GOT3 (cell line): ENCODE measurements around the gene KIRREL1.

Experiments
- DNase-seq: peaks from one replicate; lab custom pipeline; 2025; ENCODE audit warnings: mixed read lengths; lab: John Stamatoyannopoulos, UW

Gene KIRREL1

DNA sequence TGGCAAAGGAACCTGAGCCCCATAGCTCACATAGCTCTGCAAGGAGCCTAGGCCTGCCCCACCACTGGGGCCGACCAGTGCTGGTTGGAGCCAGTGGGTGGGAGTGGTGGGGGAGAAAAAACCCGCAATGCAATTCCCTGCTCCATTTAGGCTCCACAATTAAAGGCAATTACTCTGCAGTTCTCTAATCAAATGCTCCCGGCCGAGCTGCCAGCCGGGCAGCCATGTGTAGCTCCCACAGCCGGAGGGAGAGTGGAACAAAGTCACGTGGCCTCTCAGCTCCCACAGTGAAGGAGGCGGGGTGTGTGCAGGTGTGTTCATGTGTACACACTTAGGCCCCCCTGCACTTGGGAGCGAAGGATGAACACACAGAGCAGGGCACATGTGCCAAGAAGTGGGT lies 81.6 kb downstream of the KIRREL1 start:
- no peak for DNase-seq

DNA sequence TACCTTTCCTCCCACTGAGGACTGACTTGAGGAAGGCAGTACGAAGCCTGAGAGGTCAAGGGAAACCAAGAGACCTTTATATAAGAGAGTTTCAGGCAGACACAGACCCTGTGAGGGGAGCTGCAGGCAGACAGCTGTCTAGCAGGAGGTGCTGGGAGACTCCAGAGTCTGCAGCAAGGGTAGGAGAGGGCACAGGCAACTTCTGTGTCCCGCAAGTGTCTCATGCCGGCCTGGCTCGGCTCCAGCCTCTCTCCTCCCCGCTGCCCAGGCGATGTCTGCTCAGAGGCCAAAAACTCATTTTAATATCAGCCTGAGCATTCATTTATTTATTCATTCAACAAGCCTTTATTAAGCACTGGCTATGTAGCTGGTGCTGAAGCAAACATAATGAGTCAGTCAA lies 83.0 kb downstream of the KIRREL1 start:
- DNase-seq = no peak

DNA sequence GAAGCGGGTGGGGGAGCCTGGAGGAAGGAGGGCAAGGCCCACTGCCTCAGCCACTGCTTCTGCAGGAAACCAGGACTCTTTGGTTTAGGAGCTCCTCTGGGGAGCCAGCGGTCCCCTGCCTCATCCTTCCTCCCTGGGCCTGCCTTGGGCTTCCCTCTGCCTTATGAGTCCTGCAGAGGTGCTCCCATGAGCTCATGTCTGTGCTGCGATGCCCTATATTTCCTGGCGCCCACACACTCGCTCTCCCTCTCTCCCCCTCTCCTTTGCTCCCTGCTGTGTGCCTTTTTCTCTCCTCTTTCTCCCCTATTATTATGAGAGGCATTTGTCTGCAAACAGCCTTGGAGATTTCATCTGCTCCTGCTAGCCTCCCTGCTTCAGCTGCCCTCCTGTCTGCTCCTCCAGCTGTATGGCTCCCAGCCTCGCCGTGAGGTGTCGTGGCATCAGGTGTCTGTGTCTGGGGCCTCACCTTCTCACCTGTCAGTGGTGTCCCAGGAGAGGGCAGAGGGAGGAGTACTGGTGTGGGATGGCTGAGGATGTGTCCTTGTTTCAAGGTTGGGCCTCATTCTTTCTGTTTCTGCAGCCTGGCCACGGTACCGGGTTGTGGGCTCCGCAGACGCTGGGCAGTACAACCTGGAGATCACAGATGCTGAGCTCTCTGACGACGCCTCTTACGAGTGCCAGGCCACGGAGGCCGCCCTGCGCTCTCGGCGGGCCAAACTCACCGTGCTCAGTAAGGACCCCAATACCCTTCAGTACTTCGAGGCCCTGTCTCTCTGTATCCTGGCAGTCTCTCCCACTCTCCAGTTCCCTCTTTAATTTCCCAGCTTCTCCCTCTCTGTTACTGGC lies 84.2 kb downstream of the KIRREL1 start:
- DNase-seq = no peak

DNA sequence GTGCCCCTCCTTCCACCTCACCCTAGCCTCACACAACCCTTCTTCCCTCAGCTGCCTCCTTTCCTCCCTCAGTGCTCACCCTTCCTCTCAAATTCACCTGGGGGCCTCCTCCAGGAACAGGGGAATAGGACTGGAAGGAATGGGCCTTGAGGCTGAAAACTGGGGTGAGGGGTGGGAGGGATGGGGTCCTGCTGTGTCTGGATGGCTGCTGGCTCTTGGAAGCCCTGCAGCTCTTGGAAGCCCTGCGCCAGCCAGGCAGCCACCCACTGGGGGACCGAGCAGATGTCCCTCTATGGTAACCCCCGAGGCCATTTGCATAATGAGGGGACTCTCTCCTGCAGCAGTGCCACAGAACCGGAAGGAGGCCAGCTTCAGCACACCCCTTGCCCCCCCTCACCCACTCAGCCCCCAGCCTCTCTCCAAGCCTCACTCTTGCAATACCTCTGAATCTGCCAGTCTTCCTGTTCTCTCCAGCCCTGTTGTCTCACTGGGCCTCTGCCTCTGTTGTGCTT lies 85.2 kb downstream of the KIRREL1 start:
- DNase-seq = no peak

DNA sequence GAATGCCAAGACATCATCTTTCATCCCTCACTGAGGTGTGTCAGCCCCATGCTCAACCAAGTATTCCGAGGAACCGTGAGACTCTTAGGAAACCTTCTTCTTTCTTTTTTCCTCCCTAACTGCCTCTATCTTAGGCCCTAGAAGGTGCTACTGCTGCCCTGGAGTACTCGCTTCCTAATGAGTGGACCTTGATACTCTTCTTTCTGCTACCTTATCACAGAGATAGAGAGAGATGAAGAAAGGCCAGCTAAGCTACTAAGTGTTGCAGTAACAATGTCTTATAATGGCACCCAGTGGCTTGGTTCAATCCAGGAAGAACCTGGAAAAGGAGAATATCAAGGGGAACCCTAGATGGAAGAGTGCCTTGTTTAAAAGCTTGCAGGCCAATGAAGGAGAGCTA lies 86.6 kb downstream of the KIRREL1 start:
- DNase-seq = no peak

DNA sequence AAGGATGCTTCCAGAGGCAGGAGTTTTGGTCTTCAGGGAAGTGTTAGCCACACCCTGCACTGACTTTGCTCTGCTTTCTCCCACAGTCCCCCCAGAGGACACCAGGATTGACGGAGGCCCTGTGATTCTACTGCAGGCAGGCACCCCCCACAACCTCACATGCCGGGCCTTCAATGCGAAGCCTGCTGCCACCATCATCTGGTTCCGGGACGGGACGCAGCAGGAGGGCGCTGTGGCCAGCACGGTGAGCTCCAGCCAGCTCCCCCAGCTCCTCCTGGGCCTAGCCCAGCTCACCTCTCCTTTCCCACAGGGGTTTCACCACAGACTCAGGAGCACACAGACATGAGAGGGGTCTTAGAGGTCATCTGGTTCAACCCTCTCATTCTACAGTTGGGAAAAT lies 90.9 kb downstream of the KIRREL1 start:
- no peak for DNase-seq

DNA sequence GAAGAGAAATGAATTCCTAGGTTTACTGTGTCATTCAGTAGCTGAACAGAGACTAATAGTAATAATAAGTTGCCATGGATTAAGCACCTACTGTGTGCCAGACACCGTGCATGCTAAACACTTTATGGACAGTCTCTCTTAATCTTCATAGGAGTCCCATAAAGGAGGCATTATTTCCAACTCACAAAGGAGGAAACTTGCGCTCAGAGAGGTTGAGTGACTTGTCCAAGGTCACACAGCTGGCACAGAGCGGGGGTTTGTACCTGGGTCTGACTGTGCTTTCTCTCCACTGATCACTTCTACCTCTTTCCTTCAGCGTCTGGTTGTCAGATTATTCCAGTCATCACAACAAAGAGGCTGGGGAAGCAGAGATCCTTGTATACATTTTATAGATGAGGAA lies 91.3 kb downstream of the KIRREL1 start:
- DNase-seq = no peak

DNA sequence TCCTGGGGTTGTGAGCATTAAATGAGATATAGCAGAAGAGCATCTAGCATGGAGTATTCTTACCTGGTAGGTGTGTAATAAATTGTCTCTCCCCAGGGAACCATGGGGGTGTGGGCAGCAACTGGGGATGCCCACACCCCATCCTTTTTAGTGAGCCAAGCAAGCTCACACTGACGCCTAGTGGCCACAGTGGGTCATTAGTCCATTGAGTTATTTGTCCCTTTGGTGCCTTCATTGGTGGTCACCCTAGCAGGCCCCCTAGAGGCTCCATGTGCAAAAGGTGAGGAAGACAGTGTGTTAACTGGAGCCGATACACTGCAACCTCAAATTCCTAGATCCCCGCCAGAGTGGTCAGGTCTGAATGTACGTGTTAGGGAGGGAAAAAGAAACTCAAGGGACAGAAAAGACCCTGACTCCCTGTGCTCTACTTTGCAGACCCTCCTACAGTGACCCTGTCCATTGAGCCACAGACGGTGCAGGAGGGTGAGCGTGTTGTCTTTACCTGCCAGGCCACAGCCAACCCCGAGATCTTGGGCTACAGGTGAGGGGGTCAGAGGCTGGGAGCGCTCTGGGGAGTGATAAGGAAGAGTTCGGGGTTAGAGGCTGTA lies 94.0 kb downstream of the KIRREL1 start:
- DNase-seq = no peak

DNA sequence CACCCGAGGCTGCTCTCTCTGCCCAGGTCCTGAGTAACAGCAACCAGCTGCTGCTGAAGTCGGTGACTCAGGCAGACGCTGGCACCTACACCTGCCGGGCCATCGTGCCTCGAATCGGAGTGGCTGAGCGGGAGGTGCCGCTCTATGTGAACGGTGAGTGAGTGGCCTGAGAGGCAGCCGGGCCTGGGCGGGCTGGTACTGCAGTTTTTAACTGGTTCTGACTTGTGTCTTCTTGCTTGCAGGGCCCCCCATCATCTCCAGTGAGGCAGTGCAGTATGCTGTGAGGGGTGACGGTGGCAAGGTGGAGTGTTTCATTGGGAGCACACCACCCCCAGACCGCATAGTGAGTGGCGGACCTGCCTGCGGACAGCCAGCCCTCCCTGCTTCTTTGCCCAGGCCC lies 96.0 kb downstream of the KIRREL1 start:
- DNase-seq = no peak

DNA sequence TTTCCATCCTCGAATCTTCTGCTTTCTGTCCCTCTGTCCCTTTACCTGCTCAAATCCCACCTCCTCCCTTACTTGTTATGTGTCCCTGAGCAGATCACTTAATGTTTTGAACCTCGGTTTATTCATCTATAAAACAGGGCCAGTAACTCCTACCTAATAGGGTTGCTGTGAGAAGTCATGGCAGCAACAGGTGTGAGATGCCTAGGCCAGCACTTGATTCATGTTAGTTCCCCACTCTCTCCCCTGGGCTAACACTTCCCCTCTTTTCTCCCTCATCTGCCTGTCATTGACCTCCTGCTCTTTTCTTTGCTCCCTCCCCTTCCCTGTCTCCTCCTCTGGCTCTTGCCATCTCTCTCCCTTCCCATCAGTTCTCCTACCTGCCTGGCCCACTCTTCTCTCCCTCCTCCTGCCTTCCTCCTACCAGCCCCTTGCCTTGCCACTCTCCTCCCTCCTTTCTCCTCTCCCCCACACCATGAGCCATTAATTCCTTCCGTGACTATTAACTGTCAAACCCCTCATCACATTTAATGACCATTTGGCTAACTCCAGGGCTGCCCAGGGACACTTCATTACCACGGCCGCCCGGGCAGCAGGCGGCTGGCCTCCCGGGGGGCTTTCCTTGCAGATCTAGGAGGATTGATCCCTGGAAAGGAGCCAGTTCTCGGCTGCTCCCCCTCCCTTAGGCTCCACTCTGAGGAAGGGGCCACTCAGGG lies 96.6 kb downstream of the KIRREL1 start:
- no peak for DNase-seq

DNA sequence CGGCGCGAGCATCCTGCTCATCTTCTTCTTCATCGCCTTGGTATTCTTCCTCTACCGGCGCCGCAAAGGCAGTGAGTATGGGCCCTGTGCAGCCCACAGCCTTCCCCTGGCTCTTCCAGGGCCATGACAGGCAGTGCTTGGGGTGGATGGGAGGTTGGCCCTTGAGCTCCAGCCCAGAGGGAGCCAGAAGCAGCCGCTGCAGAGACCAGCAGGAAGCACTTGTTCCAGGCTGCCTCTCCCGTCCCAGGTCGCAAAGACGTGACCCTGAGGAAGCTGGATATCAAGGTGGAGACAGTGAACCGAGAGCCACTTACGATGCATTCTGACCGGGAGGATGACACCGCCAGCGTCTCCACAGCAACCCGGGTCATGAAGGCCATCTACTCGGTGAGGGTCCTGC lies 99.9 kb downstream of the KIRREL1 start:
- DNase-seq = no peak

DNA sequence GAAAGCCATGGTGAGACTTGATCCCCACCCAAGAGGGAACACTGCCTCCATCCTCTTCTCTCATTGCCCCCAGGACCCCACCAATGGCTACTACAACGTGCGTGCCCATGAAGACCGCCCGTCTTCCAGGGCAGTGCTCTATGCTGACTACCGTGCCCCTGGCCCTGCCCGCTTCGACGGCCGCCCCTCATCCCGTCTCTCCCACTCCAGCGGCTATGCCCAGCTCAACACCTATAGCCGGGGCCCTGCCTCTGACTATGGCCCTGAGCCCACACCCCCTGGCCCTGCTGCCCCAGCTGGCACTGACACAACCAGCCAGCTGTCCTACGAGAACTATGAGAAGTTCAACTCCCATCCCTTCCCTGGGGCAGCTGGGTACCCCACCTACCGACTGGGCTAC lies 101.1 kb downstream of the KIRREL1 start:
- no peak for DNase-seq

DNA sequence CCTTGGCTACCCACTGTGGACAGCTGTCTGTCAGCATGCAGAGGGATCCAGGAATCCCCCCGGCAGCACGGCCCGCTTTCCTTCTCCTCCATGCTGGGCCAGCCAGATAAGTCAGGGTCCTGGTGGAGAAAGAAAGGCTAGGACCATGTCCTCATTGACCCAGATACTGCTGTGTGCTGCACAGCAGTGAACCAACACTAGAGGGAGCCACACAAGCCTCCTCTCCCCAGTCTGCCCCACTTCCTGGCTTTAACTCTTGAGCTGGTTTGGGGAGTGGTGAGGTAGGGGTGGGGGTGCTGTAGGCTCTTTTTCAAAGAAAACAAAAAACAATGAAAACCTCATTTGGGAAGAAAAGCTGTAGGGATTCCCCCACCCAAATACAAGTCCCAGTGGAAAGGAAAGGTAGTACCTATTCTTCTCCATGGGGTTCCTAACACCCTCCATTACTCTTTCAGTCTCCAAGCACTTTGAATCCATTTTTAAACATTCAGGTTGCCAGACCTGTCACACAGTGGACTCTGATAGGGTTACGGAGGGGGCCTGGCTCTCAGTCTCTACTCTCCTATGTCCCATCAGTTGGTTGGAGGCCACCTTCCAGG lies 102.4 kb downstream of the KIRREL1 start:
- DNase-seq = no peak

DNA sequence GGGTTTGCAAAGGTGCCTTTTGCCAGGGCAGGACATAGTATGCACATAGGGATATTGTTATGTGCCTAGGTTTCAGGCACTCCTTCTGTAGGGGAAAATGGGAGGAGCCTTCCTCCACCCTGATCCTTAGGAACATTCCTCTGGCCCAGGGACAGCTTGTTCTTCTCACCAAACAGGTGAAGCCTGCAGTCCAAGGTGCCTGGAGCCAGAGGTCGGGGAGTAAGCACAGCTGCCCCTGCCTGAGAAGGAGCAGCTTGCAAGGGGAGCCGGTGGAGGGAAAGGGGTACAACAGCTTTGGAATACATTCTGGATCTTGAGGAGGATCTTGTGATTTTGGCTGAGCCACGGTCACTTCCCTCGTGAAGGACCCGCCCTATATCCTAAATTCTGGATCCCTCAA lies 104.8 kb downstream of the KIRREL1 start:
- DNase-seq = no peak

DNA sequence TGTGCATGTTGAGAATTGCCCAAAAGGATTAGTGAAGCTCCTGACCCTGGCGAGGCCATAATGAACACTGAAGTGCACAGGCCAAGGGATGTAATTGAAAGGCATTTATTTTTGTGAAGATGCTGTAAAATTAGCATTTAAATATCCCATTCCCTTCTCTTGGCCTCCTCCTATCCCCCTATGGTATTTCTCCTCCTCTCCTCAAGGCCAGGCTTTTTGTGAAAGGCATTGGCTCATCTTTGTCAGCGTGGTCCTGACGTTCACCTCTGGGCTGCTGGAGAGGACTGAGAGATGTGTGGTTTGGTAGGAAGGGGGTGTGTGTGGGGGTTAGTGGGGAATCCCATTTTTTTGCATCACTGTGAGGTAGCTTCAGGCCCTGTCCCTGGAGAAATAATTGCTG lies 105.7 kb downstream of the KIRREL1 start:
- no peak for DNase-seq

DNA sequence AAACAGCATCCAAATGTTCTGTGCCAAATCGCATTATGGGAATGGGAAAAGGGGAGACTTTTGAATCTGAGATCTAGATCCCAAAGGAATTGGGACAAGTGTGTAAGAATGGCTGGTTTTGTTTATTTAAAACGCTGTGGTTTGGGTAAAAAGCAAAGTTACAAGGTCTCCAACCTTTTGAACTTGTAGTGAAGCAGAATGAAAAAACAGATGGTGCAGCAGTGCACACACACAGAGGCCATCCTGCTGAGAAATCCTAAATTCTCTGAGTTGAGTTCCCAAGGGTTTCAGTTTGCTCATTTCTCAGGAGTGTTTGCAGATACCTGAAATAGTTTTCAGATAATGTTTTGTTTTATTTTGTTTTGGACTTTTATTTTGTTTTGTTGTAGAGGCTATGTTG lies 107.1 kb downstream of the KIRREL1 start:
- DNase-seq = no peak

DNA sequence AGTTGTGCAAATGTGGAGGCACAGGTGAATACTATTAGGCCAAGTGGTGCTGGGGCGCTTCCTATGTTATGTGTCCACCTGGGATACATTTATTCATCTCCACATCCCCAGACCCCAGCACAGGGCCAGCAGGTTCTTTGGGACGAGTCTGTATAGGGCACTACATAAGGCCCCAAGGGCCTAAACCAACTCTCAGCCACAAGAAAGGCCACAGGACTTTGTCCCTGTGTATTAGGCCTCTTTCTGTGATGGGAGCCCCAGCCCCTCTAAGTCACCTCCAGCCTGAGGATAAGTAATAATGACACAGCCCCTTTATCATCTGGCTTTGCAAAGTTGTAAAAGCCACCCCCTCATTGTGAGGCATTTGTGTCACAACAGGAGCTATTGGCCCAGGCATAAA lies 108.0 kb downstream of the KIRREL1 start:
- no peak for DNase-seq

DNA sequence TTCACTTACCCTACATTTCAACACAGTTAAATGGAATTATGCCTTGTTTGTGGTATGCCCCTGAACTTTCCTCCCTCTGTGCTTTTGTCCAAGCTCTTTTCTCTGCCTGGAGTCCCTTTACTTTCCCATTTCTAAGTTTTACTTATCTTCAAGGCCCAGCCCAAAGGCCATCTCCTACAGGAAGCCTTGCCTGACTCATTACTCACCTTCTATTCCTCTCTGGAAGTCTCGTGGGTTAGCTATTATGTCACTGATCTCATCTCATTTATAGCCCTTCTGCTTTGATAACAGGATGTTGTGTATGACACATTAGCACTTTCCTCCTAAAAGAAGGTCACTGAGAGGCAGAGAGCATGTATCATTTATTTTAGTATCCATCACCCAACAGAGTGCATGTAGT lies 108.5 kb downstream of the KIRREL1 start:
- no peak for DNase-seq

DNA sequence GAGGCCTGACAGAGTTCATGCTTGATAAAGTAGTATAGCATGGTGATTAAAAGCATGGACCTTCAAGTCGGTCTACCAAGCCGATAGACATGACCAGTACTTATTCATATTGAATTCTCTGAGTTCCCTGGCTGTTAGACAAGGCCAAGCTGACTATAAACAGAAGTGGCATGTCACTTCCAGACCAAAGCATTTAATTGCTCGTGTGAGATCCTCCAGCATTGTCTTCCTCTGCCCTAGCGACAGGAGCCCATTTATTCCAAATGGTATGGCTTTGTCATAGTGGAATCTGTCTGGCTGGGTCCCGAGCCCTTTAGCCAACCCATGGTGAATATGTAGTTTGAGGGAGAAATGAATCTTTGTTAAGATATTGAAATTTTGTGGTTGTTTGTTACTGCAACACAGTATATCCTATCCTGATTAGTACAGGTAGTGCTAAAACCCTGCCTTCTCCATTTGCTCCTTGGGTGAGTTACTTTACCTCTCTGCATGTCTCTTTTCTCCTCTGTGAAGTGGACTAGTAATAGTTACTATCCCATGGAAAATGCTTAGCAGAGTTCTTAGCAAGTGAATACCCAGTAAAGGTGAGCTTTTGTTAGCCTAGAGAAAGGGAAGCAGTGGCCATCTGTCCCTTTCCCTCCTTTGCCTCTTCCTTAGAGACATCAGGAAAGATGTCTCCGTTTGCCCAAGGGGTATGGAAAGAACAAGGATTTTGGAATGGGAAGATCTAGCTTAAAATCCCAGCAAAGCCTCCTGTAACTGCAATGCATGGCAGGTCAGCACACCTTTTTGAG lies 109.6 kb downstream of the KIRREL1 start:
- no peak for DNase-seq

DNA sequence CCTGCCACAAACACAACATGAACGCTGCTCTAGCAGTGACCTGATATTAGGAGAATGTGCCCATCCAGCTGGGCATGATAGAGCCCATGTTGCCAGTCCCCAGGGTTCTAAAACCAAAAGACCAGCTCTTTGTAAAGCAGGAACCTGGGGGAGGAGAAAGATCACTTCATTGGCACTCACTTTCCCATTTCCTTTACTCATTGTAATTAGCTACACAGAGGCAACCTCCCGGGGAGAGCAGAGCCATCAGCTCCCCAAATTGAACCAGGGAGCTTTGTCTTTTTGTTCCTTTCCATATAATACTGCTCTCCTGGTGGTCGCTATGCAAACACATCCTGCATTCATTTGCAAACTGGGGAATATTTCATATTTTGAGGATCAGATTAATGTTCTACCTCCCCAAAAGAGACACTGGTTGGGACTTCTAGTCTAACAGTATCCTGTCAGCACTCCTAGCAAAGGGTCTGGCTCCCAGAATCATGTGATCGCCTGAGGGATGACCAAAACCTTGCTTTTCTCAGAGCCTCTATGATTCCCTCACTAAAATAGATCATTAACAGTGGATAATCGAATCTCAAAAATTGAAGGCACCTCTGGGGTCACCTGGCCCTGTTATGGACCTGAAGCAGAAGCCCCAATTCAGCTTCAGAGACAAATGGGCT lies 110.5 kb downstream of the KIRREL1 start:
- DNase-seq = no peak

DNA sequence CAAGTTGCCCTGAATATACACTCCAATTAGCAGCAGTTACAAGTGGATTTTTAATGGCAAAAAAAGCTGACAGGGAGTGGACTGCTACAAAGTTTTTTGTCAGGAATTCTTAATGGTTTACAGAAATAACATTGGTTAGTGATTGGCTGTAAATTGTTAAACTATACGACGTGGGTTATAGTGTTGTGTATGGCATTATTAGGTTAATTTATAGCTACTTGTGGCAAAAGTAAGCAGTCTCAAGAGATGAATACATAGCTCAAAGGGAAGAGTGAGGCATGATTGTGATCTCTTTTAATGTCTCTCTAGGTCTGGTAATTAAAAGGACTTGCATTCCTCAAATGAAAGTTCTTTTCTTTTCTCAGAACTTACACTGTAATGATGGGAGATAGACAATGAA lies 111.4 kb downstream of the KIRREL1 start:
- DNase-seq = no peak
